NAMALWA (cell line): ENCODE data around the gene BNIP3.

Experiments used
- DNase-seq: peaks from one replicate; pipeline ENCODE4 v3.0.0-alpha.2; 2015; ENCODE audit warnings: low spot score

BNIP3 gene

GRCh38 chr10:131981429-131982184 is at the start of gene BNIP3:
Gene BNIP3, minus strand, starts transcription at chr10:131981923. Its CDS starts 117 bp downstream, at chr10:131981806.
- DNase-seq: peak; percentile 97

GRCh38 chr10:132030898-132031463 is 49.3 kb upstream of the BNIP3 start:
- no peak for DNase-seq

- no peak for DNase-seq
Measured at GRCh38 chr10:132028706-132029105, 47.0 kb upstream of the BNIP3 start.

GRCh38 chr10:132027423-132027983 is 45.8 kb upstream of the BNIP3 start:
- no peak for DNase-seq

GRCh38 chr10:132023092-132023811 is 41.5 kb upstream of the BNIP3 start:
- peak; percentile 49 for DNase-seq

- DNase-seq: no peak
Measured at GRCh38 chr10:132022241-132022640, 40.5 kb upstream of the BNIP3 start.

- no peak for DNase-seq
Measured at GRCh38 chr10:132021504-132022143, 39.9 kb upstream of the BNIP3 start.

- DNase-seq: no peak
Measured at GRCh38 chr10:132021046-132021445, 39.3 kb upstream of the BNIP3 start.

GRCh38 chr10:132020456-132020855 is 38.7 kb upstream of the BNIP3 start:
- no peak for DNase-seq

- no peak for DNase-seq
Measured at GRCh38 chr10:132019366-132019765, 37.6 kb upstream of the BNIP3 start.

GRCh38 chr10:132018446-132018845 is 36.7 kb upstream of the BNIP3 start:
- DNase-seq: no peak

GRCh38 chr10:132016514-132016913 is 34.8 kb upstream of the BNIP3 start:
- no peak for DNase-seq

- DNase-seq: no peak
Measured at GRCh38 chr10:132011445-132011844, 29.7 kb upstream of the BNIP3 start.

GRCh38 chr10:132011024-132011423 is 29.3 kb upstream of the BNIP3 start:
- no peak for DNase-seq

GRCh38 chr10:132010483-132010882 is 28.8 kb upstream of the BNIP3 start:
- no peak for DNase-seq

- DNase-seq: no peak
Measured at GRCh38 chr10:132009575-132009974, 27.9 kb upstream of the BNIP3 start.

GRCh38 chr10:132007681-132008080 is 26.0 kb upstream of the BNIP3 start:
- no peak for DNase-seq

- no peak for DNase-seq
Measured at GRCh38 chr10:132006966-132007365, 25.2 kb upstream of the BNIP3 start.

GRCh38 chr10:132005147-132005546 is 23.4 kb upstream of the BNIP3 start:
- no peak for DNase-seq

GRCh38 chr10:132004052-132004451 is 22.3 kb upstream of the BNIP3 start:
- no peak for DNase-seq

- DNase-seq: no peak
Measured at GRCh38 chr10:132003282-132003924, 21.7 kb upstream of the BNIP3 start.

GRCh38 chr10:132002004-132002403 is 20.3 kb upstream of the BNIP3 start:
- no peak for DNase-seq
